Spleen (tissue), 13 donors: ENCODE data around the gene CCDC180. TPM values are rescaled to one million over a fixed set of nuclear protein-coding genes. Genes with fewer than 3 reads are reported as not detected.
A peak's percentile ranks its signal among the peaks of the same experiment; 100 is the strongest.
"Not testable (repeated sequence)": the region's sequence is repeated elsewhere in the genome, so short reads cannot be mapped to it uniquely, and the experiment has no call there.

Experiments
- DNase-seq: peaks from one replicate; pipeline ENCODE4 v3.0.0-alpha.2; 2020
- H3K27ac ChIP-seq, 8 donors: fragments of 200-600 bp; sonication (generic) in 7 of 8; 1 replicate in 4 of 8; 2 replicates in 4 of 8; pipeline versions ENCODE4 v1.5.0 to v1.8.0; 2016 to 2021; ENCODE audit warnings: inconsistent platforms in 4 of 8, mild to moderate bottlenecking in 4 of 8, moderate library complexity in 1 of 8
- H3K27me3 ChIP-seq, 7 donors: fragments of 200-600 bp; sonication (generic) in 6 of 7; replicated peaks in 1 of 7; 1 replicate in 4 of 7; 2 replicates in 3 of 7; pipeline versions ENCODE4 v1.5.0 to v1.8.0; 2016 to 2021; ENCODE audit warnings: inconsistent platforms in 3 of 7, mild to moderate bottlenecking in 1 of 7
- H3K36me3 ChIP-seq, 6 donors: fragments of 200-600 bp; sonication (generic) in 5 of 6; 1 replicate in 4 of 6; 2 replicates in 2 of 6; pipeline versions ENCODE4 v1.5.0 to v1.8.0; 2016 to 2021; ENCODE audit warnings: inconsistent platforms in 2 of 6
- H3K4me1 ChIP-seq, 6 donors: fragments of 200-600 bp; sonication (generic) in 5 of 6; 1 replicate in 3 of 6; 2 replicates in 3 of 6; pipeline versions ENCODE4 v1.5.0 to v1.8.0; 2016 to 2021; ENCODE audit warnings: inconsistent platforms in 3 of 6
- H3K4me3 ChIP-seq, 8 donors: fragments of 200-600 bp; sonication (generic) in 7 of 8; 1 replicate in 4 of 8; 2 replicates in 4 of 8; pipeline versions ENCODE4 v1.5.0 to v1.8.0; 2016 to 2021; ENCODE audit warnings: inconsistent platforms in 4 of 8, mild to moderate bottlenecking in 4 of 8, moderate library complexity in 2 of 8
- H3K9me3 ChIP-seq, 8 donors: fragments of 200-600 bp; sonication (generic) in 7 of 8; 1 replicate in 4 of 8; 2 replicates in 4 of 8; pipeline versions ENCODE4 v1.5.0 to v1.8.0; 2016 to 2021; ENCODE audit warnings: inconsistent platforms in 4 of 8
- CTCF ChIP-seq, 11 experiments: fragments of 200-600 bp in 7 of 11; fragments of 450-650 bp in 4 of 11; sonication (generic) in 4 of 11; IDR thresholded peaks in 8 of 11; conservative IDR thresholded peaks in 3 of 11; 1 replicate in 7 of 11; 2 replicates in 4 of 11; pipeline versions ENCODE4 v1.4.0 to v1.8.0; 2016 to 2021; ENCODE audit warnings: antibody characterized with exemption in 11 of 11, inconsistent platforms in 4 of 11, mild to moderate bottlenecking in 1 of 11
- POLR2A ChIP-seq, 3 donors: fragments of 450-650 bp; IDR thresholded peaks; one replicate each; pipeline ENCODE4 v1.5.1; 2017; ENCODE audit warnings: antibody characterized with exemption in 3 of 3, mild to moderate bottlenecking in 1 of 3
- POLR2AphosphoS5 ChIP-seq, 3 donors: sonication (generic); formaldehyde crosslinking; IDR thresholded peaks; one replicate each; pipeline ENCODE4 v1.5.1; 2017; ENCODE audit warnings: antibody characterized with exemption in 3 of 3
- WGBS, 5 donors: extraction: QIAGEN DNeasy Blood & Tissue Kit in 3 of 5; methylation state at CpG; one replicate each; pipeline versions ENCODE4 v1.1.5 to v1.1.7; 2013 to 2018; 5-methylcytosine and 5-hydroxymethylcytosine counted together
- intact Hi-C: fragments of 100-400 bp; cut with DNase I; formaldehyde crosslinking; loops from one replicate; pipeline ENCODE4 v1.15.0; 2023; ENCODE audit warnings: low total_unique reads
- long read RNA-seq, 2 donors: transcript quantifications; one replicate each; lab custom pipeline, GENCODE V29; 2026
- polyA plus RNA-seq, 3 donors: library from polyadenylated mRNA; stranded (reverse); fragments of 200-250 nt; gene quantifications; one replicate each; pipeline ENCODE4 v1.2.1, GENCODE V29; 2013
- total RNA-seq, 7 donors: library from RNA; depleted of rRNA in 3 of 7; stranded (reverse); fragments of >200 nt in 3 of 7; fragmentation: NEBNext Ultra II Directional in 4 of 7; extraction: Animal tissue kit (Norgen Biotek cat#: 25700) in 4 of 7; gene quantifications; one replicate each; pipeline versions ENCODE4 v1.1.0 to v1.2.1, GENCODE V29; 2016 to 2021
- donor health status: healthy with polysubstance abuse.
- donor health status: DM: no; HTN: no; CAD: no; lungs with moderate emphysema.
- donor health status: DM: no; HTN: no; CAD: no.
- donor health status: Bipolar disorder and iron deficiency.
- donor health status: healthy.
- donor health status: DM: no; HTN: no; CAD: no.
- donor health status: DM: yes; HTN: yes; CAD: no.

The CCDC180 gene
- total RNA-seq (10 to 100 TPM in 2 of 7 donors, 1 to 10 TPM in 5; 4.6 to 14.7 (median 9.5) TPM), polyA plus RNA-seq (1 to 10 TPM; 3.3 to 4.2 (median 4.2) TPM)
- long read RNA-seq, donor 1 = 0 reads
- long read RNA-seq, donor 2 = 0 reads

GRCh38 chr9:97307500-97308163 is at the start of gene CCDC180:
Gene CCDC180 (plus strand): TSS chr9:97307659. CDS start chr9:97308064, 405 bp downstream.
- DNase-seq = peak; percentile 70
- Histone ChIP-seq H3K4me3 (peak within 1 kb of the TSS in 4 of 8 donors; percentile 10 to 38 (median 14)), H3K27ac (no peak within 1 kb of the TSS)

GRCh38 chr9:97259834-97260514 is 47.5 kb upstream of the CCDC180 start:
- intact Hi-C loops, H3K27ac ChIP-seq: not testable (repeated sequence)

More at GRCh38 chr9:97307500-97308163, at the start of gene CCDC180:
- peaks cover 0 to 5% (median 0%) of the 10 kb centered on the region in 7 donors for H3K27me3 ChIP-seq
- no peak for TF ChIP-seq CTCF (IDR thresholded peaks at IDR 0.05 in 8 of 11, conservative IDR thresholded peaks at IDR 0.05 in 3 of 11)
- TF ChIP-seq POLR2AphosphoS5 (IDR thresholded peaks at IDR 0.05) = no peak
- TF ChIP-seq POLR2A (IDR thresholded peaks at IDR 0.05) = no peak
- peaks cover 0 to 11% (median 4%) of the 10 kb centered on the region in 6 donors for H3K4me1 ChIP-seq
- WGBS, 5 donors = 53 to 81% (median 62%) methylated on average over 42 of the region's 42 CpGs
- peaks cover 0 to 37% (median 8%) of the 10 kb centered on the region in 6 donors for H3K36me3 ChIP-seq
- peaks cover 0 to 5% (median 0%) of the 10 kb centered on the region in 8 donors for H3K9me3 ChIP-seq
- intact Hi-C loops = no loop called here

GRCh38 chr9:97271292-97271691 is 36.2 kb upstream of the CCDC180 start:
- DNase-seq = no peak
- WGBS, 5 donors = 87 to 92% (median 89%) methylated on average over 14 to 29 of the region's 29 CpGs
- Histone ChIP-seq H3K27ac (no peak overlapping the region), H3K9me3 (no peaks in the 10 kb centered on the region), H3K36me3 (peaks cover 0 to 7% (median 1%) of the 10 kb centered on the region in 6 donors), H3K4me1 (no peaks in the 10 kb centered on the region), H3K4me3 (no peak overlapping the region), H3K27me3 (no peaks in the 10 kb centered on the region)
- TF ChIP-seq POLR2AphosphoS5 (IDR thresholded peaks at IDR 0.05) = no peak
- TF ChIP-seq POLR2A (IDR thresholded peaks at IDR 0.05) = no peak
- TF ChIP-seq CTCF (IDR thresholded peaks at IDR 0.05 in 8 of 11, conservative IDR thresholded peaks at IDR 0.05 in 3 of 11) = no peak
- intact Hi-C loops = no loop called here

More at GRCh38 chr9:97259834-97260514, 47.5 kb upstream of the CCDC180 start:
- 79 to 97% (median 89%) methylated on average over 4 of the region's 4 CpGs for WGBS, 5 donors
- H3K4me1 ChIP-seq, H3K36me3 ChIP-seq, H3K27me3 ChIP-seq, H3K9me3 ChIP-seq, DNase-seq, H3K4me3 ChIP-seq: not testable (repeated sequence)

- 90 to 97% (median 96%) methylated on average over 4 of the region's 4 CpGs for WGBS, 5 donors
- H3K4me3 ChIP-seq = no peak overlapping the region
- TF ChIP-seq POLR2AphosphoS5 (IDR thresholded peaks at IDR 0.05) (no peak), POLR2A (IDR thresholded peaks at IDR 0.05) (no peak), CTCF (IDR thresholded peaks at IDR 0.05 in 8 of 11, conservative IDR thresholded peaks at IDR 0.05 in 3 of 11) (no peak)
- H3K36me3 ChIP-seq = peaks cover 0 to 14% (median 5%) of the 10 kb centered on the region in 6 donors
- DNase-seq = no peak
- no peaks in the 10 kb centered on the region for H3K4me1 ChIP-seq
- no peaks in the 10 kb centered on the region for H3K27me3 ChIP-seq
- intact Hi-C loops = no loop called here
- no peak overlapping the region for H3K27ac ChIP-seq
- H3K9me3 ChIP-seq = no peaks in the 10 kb centered on the region
Measured at GRCh38 chr9:97272072-97272471, 35.4 kb upstream of the CCDC180 start.
